GM20000 (cell line): ENCODE measurements around the gene CTDSPL.

Source experiments
- DNase-seq: peaks from one replicate; pipeline ENCODE4 v3.0.0; 2012; ENCODE audit warnings: low spot score
- TF ChIP-seq, protein P1 (sequence below): IDR thresholded peaks from 2 replicates; pipeline ENCODE4 v1.5.1; 2012; ENCODE audit warnings: mild to moderate bottlenecking, control low read depth; ENCODE audit errors: extremely low read depth, missing control alignments

CTDSPL gene

DNA sequence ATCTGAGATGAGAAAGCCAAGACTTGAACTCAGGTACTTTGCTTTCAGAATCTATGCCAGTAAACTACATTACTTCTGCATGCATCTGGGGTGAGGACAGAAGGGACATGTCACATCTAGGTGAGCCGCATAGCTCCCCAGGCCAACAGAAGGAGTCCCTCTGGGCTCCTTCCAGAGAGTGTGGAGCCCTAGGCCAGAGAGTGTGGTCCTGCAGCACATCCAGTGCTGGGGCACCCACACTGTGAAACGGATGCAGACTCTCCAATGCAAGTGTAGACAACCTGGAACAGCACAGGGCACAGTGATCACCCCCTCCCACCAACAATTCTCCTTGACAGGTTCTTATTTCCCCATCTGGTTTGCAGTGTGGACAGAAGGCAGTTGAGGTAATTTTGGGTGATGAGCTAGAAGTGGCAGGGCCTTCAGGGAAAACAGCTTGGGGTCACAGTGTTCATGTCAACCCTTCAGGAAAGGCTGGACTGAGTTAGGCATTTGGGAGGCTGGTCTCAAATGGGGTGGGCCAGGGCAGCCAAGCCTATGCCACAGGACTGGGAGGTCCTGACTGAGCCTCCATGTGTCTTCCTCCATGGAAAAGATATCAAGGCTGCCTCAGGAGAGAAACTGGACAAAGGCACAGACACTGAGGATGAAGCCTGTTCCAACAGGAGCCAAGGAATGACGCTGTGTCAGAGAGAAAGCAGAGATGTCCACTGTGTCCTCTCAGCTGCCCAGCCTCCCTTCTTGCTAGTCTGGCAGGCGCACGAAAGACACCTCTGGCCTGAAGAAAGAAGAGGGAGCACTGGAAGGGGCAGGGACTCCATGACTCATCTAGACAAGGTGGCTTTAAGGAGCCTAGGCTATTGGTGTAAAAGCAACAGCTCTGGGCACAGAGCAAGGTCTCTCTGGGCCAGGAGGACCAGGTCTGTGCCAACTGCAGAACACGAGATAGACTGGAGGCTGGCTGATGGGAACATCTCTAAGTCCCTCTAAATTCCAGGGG is 166.1 kb downstream of the CTDSPL start:
- DNase-seq, result no peak
- TF ChIP-seq, protein P1, sequence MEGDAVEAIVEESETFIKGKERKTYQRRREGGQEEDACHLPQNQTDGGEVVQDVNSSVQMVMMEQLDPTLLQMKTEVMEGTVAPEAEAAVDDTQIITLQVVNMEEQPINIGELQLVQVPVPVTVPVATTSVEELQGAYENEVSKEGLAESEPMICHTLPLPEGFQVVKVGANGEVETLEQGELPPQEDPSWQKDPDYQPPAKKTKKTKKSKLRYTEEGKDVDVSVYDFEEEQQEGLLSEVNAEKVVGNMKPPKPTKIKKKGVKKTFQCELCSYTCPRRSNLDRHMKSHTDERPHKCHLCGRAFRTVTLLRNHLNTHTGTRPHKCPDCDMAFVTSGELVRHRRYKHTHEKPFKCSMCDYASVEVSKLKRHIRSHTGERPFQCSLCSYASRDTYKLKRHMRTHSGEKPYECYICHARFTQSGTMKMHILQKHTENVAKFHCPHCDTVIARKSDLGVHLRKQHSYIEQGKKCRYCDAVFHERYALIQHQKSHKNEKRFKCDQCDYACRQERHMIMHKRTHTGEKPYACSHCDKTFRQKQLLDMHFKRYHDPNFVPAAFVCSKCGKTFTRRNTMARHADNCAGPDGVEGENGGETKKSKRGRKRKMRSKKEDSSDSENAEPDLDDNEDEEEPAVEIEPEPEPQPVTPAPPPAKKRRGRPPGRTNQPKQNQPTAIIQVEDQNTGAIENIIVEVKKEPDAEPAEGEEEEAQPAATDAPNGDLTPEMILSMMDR, result no peak

DNA sequence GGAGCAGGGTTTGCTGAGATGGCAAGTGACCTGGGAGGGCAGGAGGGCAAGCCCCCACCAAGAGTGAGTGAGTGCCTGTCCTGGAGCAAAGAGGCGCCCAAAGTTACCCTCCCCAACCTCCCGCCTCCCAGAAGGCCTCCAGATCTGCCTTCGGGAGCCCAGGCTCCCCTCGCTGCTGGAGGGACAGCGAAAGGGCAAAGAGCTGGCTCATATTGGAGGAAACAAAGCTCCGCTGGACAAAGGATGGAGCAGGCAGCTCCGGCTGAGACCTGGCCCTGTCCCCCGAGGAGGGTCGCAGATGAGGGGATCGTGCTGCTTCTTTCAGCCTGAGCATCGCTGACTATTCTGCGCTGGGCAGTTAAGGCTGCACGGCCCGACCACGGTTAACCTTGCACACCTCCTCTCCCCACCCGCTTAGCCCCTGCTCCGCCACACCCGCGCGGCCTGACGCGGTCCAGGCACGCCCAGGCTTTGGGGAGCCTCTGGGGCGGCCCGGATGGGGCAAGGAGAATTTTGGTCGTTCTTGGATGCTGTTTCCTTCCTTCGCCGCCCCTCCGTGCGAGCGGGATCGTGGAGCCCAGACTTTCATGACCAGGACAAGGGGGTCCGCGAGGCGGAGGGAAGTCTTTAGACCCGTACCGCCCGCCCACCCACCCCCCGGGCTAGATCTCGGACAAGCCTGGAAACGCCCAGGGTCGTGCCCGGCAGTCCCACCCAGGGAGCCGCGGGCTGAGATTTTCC is 167.1 kb downstream of the CTDSPL start:
- TF ChIP-seq, protein P1, result no peak
- DNase-seq, result no peak

DNA sequence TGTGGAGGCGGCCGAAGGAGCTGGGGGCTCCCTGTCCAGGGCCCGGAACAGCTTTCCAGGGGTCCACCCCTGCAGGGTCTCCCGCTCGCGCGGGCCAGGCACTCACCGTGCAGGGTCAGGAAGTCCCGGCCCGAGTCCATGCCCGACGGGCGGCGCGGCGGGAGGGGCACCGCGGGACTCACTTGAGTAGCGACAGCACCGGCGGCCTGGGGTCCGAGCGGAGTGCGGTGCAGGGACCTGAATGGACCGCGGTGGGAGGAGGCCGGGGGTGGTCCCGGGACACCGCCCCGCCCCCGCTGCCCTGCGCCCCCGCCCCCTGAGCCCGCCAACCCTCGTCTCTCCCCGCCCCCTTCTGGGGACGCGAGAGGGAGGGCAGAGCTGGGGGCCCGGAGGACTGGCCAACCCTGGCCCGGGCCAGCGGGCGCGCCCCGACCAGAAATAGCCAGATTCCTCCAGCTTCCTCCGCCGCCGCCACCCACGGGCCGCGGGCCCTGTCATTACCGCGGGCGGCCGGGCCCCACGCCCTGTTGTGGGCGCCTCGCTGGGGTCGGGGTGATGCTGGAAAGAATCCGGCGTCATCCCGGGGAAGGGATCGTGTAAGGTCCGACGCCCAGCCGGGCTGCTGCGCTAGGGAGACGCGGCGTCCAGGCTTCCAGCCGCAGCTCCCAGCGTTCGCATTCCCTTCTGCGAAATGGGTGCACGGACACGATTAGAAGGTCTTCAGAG is 167.9 kb downstream of the CTDSPL start, which contains the start of gene PLCD1:
Gene PLCD1 (minus strand): TSS at position 243 of the 726 bp plus-strand sequence. CDS start 103 bp downstream, at position 140.
- TF ChIP-seq, protein P1, result no peak
- DNase-seq, result peak; percentile 56

DNA sequence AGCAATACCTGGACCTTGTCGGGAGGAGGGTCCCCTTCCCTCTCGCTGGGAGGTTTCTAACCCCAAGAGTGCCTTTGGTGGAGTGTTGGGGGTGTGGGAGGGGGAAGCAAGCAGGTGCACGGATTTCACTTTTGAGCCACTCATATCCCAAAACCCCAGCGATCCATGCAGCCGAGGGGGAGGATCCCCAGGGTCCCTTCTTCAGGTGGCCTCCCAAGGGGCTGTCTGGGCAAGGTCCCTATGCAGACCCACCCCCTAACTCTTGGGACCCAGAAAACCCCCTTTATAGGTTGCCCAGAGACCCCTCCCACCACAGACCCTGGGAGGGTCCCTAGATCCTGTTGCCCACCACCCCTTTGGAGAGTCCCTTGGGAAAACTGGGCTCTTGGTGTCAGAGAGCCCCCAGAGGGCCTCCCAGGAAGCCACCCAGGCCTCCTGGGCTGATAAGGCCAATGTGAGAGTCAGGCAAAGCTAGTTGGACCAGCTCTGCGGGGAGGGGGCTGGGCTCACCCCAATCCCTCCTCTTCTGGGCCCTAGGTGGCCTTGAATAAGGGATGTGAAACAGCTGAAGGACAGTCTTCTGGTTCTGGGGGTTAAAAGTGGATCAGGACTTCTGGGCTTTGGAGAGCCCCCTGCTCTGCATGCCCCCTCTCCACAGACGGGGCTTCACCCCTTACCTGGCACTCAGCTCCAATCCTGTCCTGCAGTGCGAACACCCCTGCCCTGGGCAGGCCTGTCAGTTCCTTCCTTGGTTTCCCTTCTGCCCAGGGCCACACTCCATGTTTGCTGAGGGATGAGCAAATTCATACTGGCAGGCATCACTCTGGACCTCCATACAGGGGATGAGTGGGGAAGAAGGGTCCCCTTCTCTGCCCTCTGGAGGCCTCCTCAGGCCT is 168.7 kb downstream of the CTDSPL start:
- no peak for DNase-seq
- TF ChIP-seq, protein P1, result no peak

DNA sequence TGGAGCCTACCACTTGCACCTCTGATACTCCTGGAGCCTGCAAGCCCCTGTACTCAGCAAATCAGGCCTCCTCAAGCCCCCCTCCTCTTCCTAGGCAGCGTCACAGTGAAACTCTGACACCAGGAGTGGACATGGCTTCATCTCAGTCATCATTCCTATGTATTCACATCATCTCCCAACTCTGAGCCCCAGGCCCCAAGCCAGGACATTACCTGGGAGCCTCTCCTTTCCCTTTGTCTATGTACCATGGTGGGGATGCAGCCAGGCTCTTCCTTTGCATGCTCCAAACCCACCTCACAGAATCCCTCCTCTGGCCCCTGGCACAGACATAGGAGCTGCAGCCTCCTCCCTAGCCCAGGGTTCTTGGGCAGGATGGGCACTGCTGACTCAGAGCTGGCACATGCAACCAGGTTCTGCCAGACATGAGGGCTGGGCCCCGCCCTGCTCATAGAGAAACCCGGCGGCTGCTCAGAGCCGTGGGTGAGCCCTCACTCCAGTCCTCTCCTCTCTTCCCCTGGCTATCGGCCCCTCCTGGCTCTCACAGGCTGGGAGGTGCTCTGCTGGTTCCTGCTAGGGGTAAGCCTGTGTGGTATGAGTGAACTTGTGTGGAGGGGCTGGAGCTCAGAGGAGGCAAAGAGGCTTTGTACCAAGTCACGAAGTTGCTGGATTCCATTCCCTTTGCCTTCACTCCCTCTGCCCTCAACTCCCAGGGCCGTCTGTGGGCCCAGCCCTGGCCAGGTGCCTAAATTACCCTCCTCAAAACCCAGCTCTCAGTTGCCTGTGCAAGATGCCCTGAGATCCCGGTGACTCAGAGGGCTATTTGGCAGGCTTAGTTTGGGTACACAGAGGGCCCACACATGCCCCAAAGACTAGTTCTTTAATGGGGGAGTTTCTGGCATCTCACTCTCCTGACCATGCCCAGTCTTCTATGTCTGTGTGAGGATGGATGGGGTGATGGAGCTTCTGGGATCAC is 169.6 kb downstream of the CTDSPL start:
- TF ChIP-seq, protein P1, result no peak
- no peak for DNase-seq
